ENCODE measurements around the gene SIVA1.

SIVA1 gene

DNA sequence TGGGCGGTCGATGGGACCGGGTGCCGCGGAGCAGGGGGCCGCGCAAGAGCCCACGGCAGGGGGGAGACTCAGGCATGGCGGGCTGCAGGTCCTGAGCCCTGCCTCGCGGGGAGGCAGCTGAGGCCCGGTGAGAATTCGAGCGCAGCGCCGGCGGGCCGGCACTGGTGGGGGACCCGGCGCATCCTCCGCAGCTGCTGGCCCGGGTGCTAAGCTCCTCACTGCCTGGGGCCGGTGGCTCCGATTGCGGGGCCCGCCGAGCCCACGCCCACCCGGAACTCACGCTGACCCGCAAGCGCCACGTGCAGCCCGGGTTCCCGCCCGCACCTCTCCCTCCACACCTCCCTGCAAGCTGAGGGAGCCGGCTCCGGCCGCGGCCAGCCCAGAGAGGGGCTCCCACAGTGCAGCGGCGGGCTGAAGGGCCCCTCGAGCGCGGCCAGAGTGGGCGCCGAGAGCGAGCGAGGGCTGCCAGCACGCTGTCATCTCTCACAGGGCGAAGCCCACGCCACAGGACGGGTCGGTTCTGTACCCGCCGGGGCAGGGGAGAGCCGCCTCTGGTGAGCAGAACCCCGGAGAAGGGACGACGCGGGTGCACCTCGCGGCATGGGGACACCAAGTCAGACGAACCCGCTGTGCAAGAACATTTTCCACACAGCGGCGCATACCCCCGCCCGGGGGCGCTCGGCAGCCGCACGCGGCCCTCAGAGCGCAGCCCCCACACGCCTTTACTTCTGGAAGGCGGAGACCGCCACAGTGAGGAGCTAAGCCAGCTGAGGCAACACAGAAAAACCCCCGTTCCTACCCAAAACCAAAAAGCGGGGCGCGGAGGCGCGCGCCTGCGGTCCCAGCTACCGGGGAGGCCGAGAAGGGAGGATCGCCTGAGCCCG is 1.2 kb upstream of the SIVA1 start:
- no peak for DNase-seq

DNA sequence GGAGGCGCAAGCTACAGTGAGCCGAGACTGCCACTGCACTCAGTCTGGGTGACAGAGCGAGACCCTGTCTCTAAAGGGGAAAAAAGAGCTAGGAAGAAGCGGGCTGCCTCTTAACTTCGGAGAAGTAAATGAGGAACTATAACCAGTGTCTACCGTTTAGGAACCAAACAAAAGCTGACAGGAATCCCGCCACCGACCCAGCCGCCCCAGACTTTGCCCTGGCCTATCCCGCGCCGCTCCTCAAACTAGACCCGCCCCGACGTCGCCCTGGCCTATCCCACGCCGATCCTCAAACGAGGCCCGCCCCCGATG is 568 bp upstream of the SIVA1 start:
- no peak for DNase-seq

DNA sequence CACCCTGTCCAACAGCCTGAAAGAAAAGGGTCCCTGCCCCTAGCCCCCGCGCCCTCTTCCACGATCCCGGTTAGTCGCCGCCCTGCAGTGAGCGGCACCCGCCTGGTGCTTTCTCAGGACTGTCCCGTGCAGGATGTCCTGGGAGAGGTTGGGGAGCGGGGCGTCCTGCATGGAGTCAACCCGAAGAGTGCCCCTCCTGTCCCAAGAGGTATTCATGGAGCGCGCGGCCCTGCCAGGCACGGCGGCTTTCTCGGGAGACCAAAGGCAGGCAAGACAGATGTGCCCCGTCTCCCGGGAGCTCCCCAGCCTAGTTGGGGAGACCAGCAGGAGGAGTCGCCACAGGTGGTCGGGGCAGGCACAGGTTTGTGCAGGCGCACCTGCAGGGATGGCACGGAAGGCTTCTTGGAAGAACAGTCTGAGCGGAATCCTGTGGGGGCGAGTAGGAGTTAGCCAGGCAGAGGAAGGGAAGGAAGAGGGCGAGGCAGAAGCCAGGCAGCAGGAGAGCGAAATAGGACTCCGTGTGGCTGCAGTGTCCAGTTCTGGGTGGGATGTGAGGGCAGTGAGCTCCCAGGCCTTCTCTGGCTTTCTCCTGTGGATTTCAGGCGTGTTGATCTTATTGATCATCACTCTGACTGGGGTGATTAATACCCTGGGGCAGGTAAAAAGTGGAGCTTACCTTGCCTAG is 723 bp downstream of the SIVA1 start:
- peak; percentile 36 for DNase-seq

DNA sequence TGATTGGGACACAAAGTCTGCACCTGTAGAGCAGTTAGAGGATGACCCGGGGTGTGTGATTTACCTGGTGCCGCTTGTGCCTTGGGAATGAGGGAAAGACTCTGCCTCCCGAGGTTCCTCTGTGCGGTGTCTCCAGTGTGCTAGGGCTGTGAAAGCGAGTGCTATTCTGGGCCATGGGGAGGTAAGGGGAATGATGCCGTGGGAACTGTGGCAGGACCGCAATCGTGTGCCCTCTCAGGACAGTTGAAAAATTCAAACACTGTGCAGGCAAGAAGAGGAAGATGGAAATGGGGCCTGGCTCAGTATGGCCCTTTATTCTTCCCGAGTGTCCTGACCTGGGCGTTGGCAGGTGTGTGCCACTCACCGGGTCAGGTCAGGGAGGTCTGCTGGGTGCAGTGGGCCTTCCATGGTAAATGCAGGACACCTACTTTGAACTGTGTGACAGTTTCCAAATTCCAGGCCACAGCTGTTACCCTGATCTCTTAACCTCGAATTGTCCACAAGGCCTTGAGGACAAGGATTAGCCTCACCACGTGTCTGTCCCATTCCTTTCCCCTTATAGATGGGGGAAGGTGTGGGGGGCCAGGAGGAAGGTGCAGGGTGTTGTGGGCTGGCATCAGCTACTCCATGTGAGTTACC is 1.4 kb downstream of the SIVA1 start:
- DNase-seq, result no peak

DNA sequence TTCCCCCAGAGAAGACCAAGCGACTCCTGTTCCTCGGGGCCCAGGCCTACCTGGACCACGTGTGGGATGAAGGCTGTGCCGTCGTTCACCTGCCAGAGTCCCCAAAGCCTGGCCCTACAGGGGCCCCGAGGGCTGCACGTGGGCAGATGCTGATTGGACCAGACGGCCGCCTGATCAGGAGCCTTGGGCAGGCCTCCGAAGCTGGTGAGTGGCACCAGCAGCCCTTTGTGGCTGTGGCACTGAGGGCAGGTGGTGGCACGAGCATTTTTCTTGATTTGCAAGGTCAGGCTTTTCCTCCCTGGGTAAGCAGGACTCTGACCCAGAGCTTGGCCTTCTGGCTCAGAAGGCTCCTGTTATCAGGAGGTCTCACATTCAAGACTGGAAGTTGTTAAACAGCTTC is 2.7 kb downstream of the SIVA1 start:
- no peak for DNase-seq

DNA sequence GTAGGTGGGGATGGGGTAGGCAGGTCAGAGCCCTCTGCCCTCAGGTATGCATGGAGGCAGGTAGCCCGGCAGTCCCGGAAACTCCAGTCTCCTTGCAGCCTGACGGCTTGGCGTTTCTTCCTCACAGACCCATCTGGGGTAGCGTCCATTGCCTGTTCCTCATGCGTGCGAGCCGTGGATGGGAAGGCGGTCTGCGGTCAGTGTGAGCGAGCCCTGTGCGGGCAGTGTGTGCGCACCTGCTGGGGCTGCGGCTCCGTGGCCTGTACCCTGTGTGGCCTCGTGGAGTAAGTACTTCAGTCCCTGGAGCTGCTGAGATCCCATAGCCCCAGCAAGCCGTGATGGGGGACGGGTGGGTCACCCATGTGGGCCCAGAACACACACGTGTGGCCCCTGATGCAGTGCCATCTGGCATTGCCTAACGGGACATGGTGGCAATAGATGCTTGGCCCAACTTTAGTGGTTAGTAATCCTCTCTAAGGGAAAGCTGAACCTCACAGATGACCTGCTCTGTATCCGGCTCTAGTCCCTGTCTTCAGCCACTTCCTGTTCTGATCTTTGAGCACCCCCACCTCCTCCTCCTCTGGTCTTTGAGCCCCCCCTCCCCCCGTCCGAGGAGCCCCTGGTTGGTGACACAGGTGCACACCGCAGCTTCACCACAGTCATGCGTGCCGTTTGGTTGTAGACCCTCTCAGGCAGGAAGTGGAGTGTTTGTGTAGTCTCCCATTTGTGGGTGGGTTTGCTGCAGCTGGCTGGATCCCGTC is 3.7 kb downstream of the SIVA1 start:
- no peak for DNase-seq

DNA sequence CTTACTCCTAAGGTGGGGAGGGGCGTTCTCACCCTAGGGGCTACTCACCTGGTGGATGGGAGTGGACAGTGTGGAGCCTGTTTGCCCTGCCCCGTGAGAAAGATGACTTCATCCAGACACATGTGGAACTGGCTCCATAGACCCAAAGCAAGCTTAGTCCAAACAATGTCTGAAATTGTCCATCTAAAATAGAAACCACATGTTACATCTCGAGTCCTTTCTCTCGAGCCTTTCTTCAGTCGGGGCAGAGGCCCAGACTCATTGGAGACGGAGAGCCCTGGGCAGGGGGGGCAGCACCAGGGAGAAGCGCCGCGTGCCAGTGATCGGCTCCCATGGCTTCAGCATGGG is 4.3 kb downstream of the SIVA1 start:
- DNase-seq, result no peak

DNA sequence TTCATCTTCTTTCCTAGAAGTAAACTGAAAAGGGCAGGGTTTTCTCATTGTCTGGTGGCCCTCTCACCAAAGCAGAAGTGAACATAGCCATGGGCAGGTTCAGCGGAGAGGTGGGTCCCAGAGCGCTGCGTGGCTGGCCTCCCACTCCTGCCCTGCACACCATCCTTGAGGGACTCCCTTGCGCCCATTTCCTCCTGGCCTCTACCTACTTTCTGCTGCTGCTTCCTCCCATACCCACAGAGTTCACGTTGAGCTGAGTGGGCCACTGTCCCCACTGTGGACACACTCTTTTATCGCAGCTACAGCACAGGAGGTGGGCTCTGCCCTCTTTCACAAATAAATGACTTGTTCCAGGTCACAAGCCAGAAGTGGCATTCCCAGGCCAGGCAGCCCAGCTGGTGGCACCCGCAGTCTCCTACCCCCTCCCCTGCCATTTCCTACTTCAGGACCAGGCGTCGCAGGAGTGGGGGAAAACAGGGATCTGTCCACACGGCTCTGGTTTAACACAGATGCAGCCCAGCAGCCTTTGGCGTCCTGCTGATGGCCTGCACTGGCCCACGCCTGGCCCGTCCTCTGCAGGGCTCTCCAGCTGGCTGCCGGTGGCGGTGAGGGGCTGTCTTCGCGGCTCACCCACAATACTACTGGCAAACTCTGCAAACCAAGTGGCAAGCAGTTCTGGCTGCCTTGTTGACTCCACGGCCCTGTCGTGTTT is 4.9 kb downstream of the SIVA1 start:
- DNase-seq, result no peak

DNA sequence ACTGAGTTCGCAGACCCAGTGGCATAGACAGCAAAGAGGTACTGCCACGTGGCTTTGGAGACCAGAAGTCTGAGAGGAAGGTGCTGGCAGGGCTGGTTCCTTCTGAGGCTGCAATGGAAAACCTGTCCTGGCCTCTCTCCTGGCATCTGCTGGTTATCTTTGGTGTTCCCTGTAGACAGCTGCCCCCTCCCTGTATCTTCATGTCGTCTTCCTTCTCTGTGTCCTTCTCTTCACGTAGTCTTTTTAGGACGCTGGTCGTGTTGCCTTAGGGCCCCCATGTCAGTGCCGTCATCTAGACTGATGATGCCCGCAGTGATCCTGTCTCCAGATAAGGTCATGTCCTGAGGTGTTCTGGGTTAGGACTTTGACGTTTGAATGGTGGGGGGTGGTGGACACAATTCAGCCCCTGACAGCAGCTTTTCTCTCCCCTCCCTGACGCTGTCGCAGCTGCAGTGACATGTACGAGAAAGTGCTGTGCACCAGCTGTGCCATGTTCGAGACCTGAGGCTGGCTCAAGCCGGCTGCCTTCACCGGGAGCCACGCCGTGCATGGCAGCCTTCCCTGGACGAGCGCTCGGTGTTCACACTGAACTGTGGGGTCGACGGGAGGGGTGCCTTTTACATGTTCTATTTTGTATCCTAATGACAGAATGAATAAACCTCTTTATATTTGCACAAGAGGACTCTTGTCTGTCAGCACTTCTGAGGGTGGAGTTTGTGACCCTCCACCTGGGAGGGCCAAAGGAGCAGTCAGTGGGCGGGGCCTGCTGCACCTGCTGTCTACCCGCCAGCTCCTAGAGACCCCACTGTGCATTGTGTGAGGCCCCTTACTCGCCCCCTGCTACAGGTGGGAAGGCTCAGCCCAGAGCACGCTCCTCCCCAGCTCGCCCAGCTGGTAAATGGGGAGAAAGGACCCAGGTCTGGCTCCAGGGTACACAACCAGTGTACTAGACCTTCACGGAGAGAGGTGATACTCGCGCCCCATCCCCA is 6.3 kb downstream of the SIVA1 start:
- DNase-seq, result no peak

DNA sequence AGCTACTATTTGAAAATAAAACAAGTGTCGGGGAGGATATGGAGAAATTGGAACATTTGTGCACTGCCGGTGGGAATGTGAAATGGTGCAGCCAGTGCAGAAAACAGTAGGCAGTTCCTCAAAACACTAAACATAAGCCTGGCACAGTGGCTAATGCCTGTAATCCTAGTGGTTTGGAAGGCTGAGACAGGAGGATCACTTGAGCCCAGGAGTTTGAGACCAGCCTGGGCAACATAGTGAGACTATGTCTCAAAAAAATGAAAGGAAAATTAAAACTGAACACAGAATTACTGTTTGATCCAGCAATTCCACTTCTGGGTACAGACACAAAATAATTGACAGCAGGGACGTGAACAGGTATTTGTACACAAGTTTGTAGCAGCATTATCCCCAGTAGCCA is 12.6 kb downstream of the SIVA1 start:
- no peak for DNase-seq

DNA sequence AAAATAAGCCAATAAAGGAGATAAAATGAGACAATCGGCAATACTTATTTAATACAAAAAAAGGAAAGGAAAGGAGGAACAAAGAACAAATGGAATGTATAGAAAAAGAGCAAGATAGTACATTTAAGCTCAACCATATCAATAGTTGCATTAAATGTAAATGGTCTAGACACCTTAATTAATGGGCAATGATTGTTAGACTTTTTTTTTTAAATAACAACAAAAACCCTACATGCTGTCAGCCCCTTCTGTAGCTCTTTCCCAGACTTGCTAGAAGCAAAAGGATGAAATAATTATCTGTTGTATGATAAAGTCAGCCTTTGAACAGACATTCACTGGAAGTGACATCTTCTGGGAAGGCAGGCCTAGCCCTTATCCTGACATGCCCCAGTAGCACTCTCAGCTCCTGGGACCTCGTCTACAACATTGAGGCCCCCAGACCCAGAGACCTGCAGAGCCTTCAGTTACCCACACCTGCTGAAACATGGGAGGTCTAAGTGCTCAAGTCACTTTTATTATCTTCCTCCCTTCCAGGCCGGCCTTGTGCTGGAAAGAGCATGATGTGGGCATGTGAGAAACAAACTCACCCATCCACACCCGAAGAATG is 13.4 kb downstream of the SIVA1 start:
- no peak for DNase-seq

DNA sequence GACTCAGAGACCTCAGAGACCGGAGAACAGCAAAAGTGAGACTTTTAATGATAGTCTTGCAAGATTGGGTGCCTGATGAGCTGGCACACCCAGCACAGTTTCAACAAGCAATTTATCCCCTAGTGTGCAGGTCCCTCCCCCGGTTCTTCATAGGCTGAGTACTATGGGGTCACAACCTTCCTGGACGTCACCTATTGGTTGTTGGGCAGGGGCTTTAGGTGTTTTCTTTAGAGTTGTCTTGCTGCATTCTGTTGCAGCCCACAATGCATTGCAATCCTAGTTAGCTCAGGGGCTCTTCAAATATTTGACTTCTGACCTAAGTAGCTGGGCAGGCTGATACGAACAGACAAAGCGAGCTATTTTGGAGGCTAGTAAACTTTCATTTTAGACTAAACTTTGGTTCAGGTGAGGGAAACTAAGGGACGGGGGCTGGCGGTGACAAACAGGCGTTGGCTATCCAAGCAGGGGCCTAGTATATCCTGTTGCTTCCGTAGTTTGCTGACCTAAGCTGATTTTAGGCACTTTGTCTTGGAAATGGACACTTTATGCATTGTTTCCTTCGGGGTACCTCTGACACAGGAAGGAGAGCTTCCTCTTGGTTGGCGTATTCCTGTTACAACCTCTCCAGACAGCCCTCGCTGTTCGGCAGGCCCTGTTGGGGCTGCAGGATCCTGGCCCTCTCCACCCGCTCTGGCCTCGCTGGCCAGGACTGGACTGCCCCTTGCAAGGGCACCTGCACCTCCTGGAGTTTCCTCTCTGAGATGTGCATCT is 14.1 kb downstream of the SIVA1 start:
- DNase-seq, result no peak

DNA sequence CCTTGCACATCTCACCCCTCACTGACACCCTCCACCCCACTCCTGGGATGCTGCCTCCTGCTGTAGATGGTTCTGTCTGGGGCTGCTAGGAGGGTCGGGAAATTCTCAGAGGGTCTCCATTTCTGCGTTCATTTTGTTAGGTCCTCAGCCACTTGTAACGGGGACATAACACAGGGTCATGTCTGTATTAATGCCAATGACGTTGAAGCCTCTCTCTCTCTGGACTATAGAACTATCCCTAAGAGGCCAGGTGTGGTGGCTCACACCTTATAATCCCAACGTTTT is 14.6 kb downstream of the SIVA1 start:
- DNase-seq, result no peak

DNA sequence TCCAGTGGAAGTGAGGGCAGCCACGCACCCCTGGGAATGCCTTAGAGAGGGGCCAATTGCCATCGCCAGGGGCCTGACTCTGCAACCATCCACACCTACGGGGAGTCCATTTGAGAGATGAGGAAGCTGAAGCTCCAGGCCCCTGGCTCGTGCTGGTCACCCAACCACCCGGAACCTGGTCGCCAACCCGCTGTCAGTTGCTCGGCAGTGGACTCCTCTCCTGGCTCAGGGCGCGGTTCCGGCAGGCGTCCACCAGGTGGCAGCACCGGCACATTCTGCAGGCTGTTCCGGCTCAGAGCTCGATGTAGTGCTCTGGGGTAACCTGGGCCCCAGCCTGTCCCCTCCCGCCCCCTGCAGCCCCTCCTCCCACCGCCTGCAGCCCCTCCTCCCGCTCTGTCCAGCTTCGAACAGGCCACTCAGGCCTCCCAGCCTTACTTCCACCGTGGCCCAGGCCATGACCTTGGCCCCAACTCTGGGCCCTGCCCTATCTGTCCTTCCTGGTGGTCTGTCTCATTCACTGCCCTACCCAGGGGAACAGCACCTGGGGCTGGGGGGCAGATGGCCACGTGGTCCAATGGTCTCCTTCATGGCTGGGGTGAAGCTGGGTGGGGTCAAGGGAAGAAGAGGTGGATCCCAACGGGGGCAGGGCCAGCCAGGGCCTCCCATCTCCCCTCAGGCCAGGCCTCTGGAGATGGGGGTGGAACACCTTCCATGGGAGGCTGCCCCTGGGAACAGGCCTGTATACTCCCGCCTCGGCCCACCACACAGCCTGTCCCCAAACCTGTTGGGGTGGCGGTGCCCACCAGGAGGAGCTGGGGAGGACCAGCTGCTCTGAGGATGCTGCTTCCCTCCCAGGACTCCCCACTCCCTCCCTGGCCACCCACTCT is 15.7 kb downstream of the SIVA1 start:
- DNase-seq, result peak; percentile 98

DNA sequence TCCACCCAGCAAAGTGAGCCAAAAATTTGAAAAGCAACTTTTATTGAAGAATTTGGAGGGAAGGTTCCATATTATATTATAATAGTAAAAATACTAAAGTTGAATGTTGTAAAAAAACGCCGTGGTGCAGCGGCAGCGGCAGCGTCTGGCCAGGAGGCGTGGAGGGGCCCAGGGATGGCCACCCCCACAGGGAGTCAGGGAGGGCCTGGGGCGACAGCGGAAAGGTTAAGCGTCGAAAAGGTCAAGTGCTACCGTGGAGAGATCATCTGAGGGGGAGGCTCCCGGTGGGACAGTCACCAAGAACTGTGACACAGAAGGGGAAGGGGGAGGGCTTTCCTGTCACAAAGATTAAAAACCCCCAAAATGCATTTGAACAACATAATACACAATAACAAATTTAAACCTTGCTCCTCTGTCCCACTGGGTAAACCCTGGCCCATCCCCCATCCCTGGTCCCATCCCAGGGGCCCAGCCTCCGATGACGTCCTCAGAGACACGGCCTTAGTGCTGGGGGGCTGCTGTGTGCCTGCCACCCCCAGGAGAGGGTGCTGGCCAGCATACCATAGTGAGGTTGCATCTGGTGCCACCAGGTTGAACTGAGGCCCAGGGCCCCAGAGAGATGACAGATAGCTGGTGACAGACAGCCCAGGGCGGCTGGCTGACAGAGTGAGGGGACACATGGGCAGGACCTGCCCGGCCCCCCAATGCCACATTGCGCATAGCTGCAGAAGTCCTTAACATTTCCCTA is 16.6 kb downstream of the SIVA1 start:
- DNase-seq, result no peak

DNA sequence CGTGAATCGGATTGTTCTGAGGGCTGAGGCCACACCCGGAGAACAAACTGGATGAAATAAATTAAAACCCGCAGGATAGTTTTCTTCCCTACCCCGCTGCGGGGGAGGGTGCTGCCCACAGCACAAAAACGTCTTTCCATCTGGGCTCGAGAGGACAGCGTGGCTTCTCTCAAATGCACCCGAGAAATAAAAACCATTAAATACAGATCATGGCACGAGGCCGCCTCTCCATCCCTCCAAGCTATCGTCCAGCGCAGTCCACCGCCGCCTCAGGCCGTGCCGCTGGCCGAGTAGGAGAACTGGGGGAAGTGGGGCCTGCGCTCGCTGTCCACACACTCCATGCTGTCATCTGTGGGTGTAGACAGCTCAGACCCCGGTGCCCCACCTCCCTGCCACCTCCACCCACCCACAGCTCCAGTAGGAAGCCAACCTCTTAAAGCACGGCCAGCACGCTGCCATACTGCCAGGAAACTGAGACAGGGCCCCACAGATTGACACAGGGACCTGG is 17.2 kb downstream of the SIVA1 start:
- no peak for DNase-seq

DNA sequence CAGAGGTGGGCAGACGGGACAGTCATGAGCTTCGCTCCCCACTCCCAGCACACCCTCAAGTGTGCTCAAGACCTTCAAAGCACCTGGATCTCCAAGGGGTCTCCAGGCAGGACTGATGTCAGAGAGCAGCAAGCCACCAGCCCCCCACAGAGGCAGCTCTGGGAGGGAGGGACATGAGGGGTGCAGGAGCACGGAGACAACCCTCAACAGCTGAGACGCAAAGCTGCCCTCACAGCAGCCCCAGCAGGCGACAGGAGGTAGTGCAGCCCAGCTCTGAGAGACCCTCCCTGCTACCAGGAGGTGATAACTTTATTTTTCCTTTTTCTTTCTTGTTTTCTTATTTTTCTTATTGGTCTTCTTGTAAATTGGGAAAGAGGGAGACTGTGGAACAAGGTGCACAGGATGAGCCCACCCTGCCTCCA is 17.9 kb downstream of the SIVA1 start:
- DNase-seq, result peak; percentile 50

DNA sequence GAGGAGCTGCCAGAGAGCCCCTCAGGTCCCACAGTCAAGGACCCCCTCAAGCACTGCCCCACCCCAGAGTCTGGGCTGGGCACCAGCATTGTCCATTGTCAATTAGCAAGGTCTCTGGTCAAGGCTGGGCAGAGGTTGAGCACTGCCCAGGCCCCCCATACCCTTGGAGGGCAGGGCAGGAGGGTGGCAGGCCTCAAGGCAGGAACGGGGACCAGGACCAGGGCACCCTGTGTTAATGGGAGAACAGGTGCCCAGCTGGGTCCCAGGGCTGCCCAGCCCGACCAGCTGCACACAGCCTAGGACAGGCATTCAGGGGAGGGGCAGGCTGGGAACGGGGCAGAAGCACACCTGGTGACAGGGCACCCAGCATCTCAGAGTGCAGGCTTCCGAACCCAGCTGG is 18.4 kb downstream of the SIVA1 start:
- DNase-seq, result no peak

Data from stimulated activated CD8-positive, alpha-beta memory T cell treated with anti-CD3 and anti-CD28 coated beads, Interleukin-4, amount 100 ng/mL, for 48 hours (primary cell).